ENCODE data around the gene CT47C1. TPM values are rescaled to one million over a fixed set of nuclear protein-coding genes. Genes with fewer than 3 reads are reported as not detected.

CT47C1 gene
- total RNA-seq, 4 donors from 2014 or later = not detected

DNA sequence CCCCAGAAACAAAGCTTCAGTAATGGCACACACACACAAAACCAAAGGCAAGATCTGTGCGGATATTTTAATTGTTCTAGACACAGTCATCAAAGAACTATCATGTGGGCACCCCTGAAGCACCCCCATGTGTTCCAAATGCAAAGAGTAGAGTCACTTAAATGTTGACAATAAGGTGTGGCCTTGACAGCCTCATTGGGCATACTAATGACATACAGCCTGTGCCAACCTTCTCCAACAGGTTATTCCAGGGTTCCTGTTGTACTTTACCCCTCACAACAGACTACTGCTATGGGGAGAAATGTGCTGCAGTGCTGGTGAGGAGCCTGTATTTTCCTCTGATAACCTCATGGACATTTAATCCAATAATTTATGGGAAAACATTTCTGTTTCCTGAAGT is 29.8 kb upstream of the CT47C1 start:
- H3K9me3 ChIP-seq = no peaks in the 10 kb centered on the region
- peaks cover 0 to 14% (median 0%) of the 10 kb centered on the region in 4 donors for H3K4me1 ChIP-seq
- no peak overlapping the region for H3K27ac ChIP-seq
- no peaks in the 10 kb centered on the region for H3K36me3 ChIP-seq
- no peak overlapping the region for H3K4me3 ChIP-seq
- DNase-seq (ENCODE audit: low spot score in 2 of 2) = no peak
- H3K27me3 ChIP-seq = no peaks in the 10 kb centered on the region
- TF ChIP-seq POLR2A (IDR thresholded peaks at IDR 0.05) (no peak), EP300 (IDR thresholded peaks at IDR 0.05) (no peak)
- TF ChIP-seq, protein P1, sequence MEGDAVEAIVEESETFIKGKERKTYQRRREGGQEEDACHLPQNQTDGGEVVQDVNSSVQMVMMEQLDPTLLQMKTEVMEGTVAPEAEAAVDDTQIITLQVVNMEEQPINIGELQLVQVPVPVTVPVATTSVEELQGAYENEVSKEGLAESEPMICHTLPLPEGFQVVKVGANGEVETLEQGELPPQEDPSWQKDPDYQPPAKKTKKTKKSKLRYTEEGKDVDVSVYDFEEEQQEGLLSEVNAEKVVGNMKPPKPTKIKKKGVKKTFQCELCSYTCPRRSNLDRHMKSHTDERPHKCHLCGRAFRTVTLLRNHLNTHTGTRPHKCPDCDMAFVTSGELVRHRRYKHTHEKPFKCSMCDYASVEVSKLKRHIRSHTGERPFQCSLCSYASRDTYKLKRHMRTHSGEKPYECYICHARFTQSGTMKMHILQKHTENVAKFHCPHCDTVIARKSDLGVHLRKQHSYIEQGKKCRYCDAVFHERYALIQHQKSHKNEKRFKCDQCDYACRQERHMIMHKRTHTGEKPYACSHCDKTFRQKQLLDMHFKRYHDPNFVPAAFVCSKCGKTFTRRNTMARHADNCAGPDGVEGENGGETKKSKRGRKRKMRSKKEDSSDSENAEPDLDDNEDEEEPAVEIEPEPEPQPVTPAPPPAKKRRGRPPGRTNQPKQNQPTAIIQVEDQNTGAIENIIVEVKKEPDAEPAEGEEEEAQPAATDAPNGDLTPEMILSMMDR (IDR thresholded peaks at IDR 0.05) = no peak
- WGBS, 2 donors = 80 to 82% methylated on average over 1 of the region's 1 CpG

DNA sequence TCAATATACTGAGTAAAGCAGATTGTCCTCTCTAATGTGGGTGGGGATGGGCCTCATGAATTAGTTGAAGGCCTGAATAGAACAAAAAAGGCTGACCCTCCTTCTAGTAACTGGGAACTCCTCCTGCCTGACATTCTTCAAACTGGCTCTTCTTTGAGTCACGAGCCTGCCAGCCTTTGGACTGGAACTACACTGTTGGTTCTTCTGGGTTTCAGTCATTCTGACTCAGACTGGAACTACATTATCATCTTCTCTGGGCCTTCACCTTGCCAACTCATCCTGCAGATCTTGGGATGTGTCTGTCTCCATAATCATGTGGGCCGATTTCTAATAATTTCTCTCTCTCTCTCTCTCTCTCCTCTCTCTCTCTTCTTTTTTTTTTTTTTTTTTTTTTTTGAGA is 26.9 kb upstream of the CT47C1 start:
- Histone ChIP-seq H3K4me1 (peaks cover 0 to 6% (median 0%) of the 10 kb centered on the region in 4 donors), H3K27ac (no peak overlapping the region), H3K4me3 (no peak overlapping the region), H3K9me3 (no peaks in the 10 kb centered on the region), H3K36me3 (no peaks in the 10 kb centered on the region), H3K27me3 (no peaks in the 10 kb centered on the region)
- WGBS, 2 donors = 63 to 92% methylated on average over 2 of the region's 2 CpGs
- TF ChIP-seq EP300 (IDR thresholded peaks at IDR 0.05) (no peak), POLR2A (IDR thresholded peaks at IDR 0.05) (no peak)
- TF ChIP-seq, protein P1 (IDR thresholded peaks at IDR 0.05) = no peak
- DNase-seq (ENCODE audit: low spot score in 2 of 2) = no peak

DNA sequence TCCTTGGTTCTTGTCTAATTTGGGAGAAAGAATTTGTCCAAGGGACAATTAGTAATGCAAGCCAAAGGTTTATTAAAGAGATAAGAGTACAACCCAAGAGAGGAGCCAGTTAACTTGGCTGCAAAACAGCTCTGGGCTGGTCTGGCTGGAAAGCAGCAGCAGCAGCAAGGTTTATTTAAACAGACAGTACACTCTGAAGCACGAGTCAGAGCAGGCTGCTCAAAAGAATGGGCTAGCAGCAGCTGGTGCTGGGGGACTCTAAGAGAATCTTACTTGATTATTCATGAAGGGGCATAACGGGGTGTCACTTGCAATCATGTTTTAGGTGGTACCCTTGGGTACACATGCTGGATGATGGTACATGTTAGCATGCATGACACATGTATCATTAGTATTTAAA is 17.1 kb upstream of the CT47C1 start:
- peaks cover 0 to 5% of the 10 kb centered on the region in 2 donors for H3K27me3 ChIP-seq
- peaks cover 0 to 2% (median 0%) of the 10 kb centered on the region in 4 donors for H3K4me1 ChIP-seq
- 43 to 48% methylated on average over 2 of the region's 2 CpGs for WGBS, 2 donors
- TF ChIP-seq, protein P1 (IDR thresholded peaks at IDR 0.05) = no peak
- TF ChIP-seq POLR2A (IDR thresholded peaks at IDR 0.05) (no peak), EP300 (IDR thresholded peaks at IDR 0.05) (no peak)
- H3K9me3 ChIP-seq = no peaks in the 10 kb centered on the region
- DNase-seq (ENCODE audit: low spot score in 2 of 2) = no peak
- no peak overlapping the region for H3K4me3 ChIP-seq
- no peaks in the 10 kb centered on the region for H3K36me3 ChIP-seq
- H3K27ac ChIP-seq = no peak overlapping the region

DNA sequence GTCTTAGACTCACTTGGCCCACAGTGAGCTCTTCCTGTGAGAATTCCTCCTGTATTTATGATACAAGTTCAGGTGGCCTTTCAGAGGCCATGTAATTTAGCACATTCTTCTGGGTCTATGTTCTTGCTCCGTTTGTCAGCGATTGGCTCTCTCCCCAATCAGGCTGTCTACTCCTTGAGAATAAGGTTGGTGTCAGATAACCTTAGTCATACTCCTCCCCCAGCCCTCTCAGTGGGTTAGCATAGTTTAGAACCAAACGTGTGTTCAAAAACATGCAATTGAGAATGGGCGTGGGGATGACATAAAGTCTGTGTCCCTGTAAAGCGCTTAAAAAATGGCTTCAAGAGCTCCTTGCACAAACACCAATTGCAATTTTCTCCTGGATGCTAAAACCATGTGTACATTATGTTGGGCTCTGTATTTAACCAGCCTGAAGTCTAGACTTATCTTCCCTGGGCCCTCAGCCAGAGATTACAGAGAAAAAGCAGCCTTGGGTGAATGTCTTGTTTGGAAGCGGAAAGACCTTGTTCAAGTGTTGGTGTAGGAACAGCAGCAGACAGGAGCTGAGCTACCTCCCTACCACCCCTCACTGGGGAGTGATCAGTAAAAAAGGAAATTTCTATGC is 9.9 kb upstream of the CT47C1 start:
- no peaks in the 10 kb centered on the region for H3K4me1 ChIP-seq
- H3K27me3 ChIP-seq = peaks cover 0 to 18% of the 10 kb centered on the region in 2 donors
- no peaks in the 10 kb centered on the region for H3K9me3 ChIP-seq
- H3K27ac ChIP-seq = no peak overlapping the region
- no peaks in the 10 kb centered on the region for H3K36me3 ChIP-seq
- no peak overlapping the region for H3K4me3 ChIP-seq
- DNase-seq (ENCODE audit: low spot score in 2 of 2) = no peak
- 61 to 66% methylated on average over 6 of the region's 6 CpGs for WGBS, 2 donors
- TF ChIP-seq POLR2A (IDR thresholded peaks at IDR 0.05) (no peak), EP300 (IDR thresholded peaks at IDR 0.05) (no peak)
- TF ChIP-seq, protein P1 (IDR thresholded peaks at IDR 0.05) = no peak

DNA sequence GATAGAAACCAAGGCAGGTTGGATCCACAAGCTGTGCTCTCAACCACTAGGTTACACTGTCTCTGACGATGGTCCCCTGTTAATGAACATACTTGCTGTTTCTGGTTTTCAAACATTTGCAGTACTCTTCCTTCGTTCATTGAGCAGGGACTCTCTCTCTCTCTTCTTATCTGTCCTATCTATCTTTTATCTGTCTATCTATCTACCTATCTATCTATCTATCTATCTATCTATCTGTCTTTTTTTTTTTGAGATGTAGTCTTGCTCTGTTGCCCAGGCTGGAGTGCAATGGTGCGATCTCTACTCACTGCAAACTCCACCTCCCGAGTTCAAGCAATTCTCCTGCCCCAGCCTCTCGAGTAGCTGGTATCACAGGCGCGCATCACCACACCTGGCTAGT is 9.4 kb upstream of the CT47C1 start:
- no peaks in the 10 kb centered on the region for H3K4me1 ChIP-seq
- no peak for DNase-seq (ENCODE audit: low spot score in 2 of 2)
- 87 to 98% methylated on average over 7 of the region's 7 CpGs for whole genome bisulfite sequencing, 2 donors
- no peaks in the 10 kb centered on the region for H3K9me3 ChIP-seq
- TF ChIP-seq POLR2A (IDR thresholded peaks at IDR 0.05) (no peak), EP300 (IDR thresholded peaks at IDR 0.05) (no peak)
- TF ChIP-seq, protein P1 (IDR thresholded peaks at IDR 0.05) = no peak
- H3K27me3 ChIP-seq = peaks cover 0 to 20% of the 10 kb centered on the region in 2 donors
- no peaks in the 10 kb centered on the region for H3K36me3 ChIP-seq
- no peak overlapping the region for H3K27ac ChIP-seq
- no peak overlapping the region for H3K4me3 ChIP-seq

Measured in tibial nerve (tissue), 4 donors.